GM19395 (cell line): ENCODE measurements around the gene KRTAP10-4.
"Not testable (repeated sequence)": the region's sequence is repeated elsewhere in the genome, so short reads cannot be mapped to it uniquely, and the experiment has no call there.

Source experiments
- ATAC-seq: cut with Tn5 transposase; IDR thresholded peaks from one replicate; pipeline ENCODE4 v1.9.1; 2021; ENCODE audit warnings: mild to moderate bottlenecking, moderate library complexity; ENCODE audit not compliant: unreplicated experiment

Gene KRTAP10-4

GRCh38 chr21:44533891-44534627 is 39.5 kb upstream of the KRTAP10-4 start:
- no peak for ATAC-seq

- no peak for ATAC-seq
Measured at GRCh38 chr21:44534688-44535087, 38.8 kb upstream of the KRTAP10-4 start.

DNA sequence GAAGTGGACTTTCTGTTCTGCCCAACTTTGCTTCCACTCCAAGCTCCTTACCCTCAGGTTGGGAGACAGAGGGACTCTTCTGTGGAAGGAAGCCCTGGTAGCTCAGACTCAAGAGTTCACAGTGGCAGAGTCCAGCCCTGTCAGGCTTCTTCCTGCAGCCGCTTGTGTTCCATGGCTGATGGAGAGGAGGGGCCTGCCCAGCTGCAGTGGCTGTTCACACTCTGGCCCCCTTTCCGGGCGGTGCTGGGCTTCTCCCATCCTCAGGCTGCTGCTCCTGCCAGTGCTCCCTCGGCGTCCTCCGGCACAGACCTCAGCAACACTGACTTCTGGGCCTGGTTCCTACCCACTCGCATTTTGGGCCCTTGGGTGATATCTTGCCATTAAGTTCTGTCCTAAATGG is 37.6 kb upstream of the KRTAP10-4 start:
- ATAC-seq, result no peak

DNA sequence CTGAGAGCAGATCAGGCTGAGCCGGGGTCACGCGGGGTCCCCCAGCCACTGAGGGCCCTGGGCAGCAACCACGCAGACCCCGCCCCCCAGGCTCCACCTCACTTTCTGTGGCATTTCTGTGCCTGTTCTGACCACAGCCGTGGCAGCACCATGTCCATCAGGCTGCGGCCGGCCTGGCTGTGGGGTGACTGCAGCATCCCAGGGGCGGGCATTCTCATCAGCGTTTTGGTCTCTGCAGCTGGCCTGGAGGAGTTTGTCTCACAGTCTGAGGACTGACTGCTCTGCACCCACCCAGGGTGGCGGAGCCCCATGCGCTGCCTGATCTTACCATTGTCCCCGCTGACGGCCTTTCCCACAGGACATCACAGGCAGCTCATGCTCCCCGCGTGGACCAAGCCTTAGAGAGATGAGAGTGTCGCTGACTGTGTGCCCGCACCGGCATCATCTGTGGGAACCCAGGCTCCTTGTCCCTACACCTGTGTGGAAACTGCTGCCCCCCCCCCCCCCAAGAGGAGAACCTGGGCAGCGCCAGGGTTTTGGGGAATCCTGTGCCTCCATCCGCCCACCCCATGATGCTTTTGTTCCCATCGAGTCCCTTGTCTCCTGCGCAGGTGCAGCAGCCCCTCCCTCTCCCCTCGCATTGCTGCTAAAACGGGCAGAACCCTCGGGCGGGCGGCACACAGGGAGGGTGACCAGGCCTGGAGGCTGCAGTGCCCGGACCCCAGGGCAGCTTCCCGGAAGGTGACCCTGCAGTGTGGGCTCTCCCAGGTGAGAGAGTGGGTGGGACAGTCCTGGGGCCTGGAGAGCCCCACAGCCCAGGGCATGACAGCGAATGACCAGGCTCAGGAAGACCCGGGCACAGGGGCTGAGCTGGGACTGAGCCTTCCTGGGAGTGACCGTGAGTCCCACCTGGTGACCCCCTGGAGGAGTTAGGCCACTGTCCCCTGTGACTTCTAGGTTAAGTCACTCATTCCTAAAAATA is 35.3 kb upstream of the KRTAP10-4 start:
- ATAC-seq, result no peak

GRCh38 chr21:44539046-44539445 is 34.5 kb upstream of the KRTAP10-4 start:
- ATAC-seq, result no peak

DNA sequence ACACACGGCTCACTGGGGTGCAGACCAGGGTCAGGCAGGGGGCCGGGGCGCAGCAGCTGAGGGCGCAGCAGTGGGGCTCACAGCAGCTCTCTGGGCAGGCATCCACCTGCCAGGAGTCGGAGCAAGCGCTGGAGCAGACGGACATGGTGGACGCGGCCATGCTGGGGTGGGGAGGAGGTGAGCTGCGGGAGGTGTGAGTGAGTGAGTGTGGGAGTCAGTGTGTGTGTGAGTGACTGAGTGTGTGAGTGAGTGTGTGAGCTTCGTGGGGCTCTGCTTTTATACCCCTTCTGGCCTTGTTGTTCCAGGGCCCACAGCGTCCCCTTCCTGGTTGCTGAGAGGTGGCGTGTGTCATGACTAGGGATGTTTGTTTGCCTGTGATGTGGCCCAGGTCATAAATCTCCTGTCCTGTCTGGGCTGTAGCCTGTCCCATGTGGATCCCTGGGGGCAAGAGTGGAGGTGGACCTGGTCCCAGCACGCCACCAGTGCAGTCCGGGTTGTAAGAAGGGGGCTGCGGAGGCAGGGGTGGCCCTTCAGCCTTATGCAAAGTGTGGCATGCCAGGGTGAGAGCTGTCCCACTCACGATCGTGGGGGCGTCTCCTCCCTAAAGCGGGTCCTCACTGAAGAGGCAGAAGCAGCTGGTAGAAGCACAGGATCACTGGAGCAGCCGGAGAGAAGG is 33.4 kb upstream of the KRTAP10-4 start, which contains the start of gene KRTAP10-1:
TSS of gene KRTAP10-1 (minus strand) at position 205 of the 676 bp plus-strand sequence. CDS start at position 160, 45 bp downstream.
- ATAC-seq, result no peak

DNA sequence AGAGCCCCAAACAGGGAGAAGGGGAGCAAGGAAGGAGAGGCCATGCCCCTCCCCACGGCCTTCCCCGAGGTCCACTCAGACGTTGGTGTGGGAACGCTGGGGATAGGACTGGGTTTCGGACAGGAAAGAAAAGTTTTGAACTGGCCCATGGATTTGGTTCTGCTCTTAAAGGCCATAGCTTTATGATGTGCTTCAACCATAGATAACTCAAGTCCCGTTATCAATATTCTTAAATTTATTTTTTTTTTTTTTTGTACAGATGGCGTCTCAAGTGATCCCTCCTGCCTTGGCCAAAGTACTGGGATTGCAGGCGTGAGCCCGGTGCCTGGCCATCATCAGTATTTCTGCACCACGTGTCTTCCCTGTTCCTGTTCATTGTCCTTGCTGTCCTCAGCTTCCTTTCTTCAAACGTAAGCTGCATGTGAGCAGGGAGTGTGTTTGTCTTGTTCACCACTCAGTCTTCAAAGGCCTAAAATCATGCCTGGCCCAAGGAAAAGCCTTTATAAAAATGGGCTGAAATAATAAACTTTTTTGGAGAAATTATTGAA is 32.7 kb upstream of the KRTAP10-4 start:
- no peak for ATAC-seq

GRCh38 chr21:44542716-44543115 is 30.8 kb upstream of the KRTAP10-4 start:
- no peak for ATAC-seq

DNA sequence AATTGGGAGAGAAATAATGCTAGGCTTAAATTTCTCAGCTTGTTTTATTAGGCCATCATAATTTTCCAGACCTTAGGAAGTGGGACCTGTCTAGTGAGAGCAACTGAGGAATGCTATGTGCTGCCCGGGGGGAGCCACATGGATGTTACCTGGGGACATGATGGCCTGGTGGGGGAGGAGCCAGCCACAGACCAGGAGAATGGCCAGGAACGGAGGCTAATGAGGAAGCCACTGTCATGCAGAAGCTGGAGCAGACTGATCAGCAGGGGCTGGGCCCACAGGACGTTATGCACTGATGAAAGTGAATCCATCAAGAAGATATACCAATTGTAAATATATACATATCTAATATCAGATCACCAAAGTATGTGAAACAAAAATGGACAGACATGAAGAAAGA is 29.0 kb upstream of the KRTAP10-4 start:
- ATAC-seq, result no peak

DNA sequence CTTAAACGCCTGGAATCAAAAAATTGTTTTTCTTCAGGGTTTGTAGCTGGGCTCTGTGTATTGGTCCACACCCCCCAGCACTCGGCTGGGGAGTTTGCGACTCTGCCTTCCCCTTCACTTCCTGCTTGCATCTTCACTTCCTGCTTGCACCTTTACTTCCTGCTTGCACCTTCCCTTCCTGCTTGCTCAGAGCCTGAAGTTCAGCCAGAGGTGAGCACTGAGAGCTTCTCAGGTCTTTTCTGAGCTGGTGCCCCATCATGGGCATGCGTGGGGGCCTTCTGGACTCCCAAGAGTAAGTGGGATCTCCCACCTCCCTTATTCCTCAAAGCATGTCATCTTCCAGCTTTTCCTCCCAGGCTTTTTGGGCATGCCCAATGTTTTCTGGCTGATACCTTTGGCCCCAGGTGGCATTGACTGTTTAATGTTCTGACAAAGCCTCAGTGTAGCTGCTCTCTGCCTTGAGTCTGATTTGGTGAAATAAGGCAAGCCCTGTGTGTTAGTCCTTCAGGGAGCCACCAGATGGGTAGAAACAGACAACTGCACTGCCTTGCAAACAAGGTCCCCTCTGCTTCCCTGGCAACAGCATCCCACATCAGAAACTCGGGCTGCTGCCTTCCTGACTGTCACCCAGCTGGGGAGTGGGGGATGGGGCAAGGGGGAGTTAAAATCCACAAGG is 25.7 kb upstream of the KRTAP10-4 start:
- ATAC-seq, result no peak

DNA sequence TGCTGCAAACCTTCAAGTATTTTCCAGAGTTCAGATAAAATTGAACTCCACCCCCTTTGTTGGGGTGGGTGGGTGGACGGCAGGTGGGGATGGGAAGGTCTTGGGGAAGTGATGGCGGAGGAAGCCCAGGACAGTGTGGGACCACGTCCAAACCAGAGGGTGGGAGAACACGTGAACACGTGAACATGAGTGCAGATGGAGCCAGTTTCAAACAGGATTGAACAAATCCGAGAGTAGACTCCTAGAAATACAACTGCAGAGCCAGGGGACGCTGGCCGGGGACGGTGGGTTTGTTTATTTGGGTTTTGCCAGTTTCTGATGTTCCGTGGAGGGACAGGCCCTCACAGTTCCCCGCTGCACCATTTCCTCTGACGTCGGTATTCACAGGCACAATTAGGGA is 25.1 kb upstream of the KRTAP10-4 start:
- ATAC-seq, result no peak

DNA sequence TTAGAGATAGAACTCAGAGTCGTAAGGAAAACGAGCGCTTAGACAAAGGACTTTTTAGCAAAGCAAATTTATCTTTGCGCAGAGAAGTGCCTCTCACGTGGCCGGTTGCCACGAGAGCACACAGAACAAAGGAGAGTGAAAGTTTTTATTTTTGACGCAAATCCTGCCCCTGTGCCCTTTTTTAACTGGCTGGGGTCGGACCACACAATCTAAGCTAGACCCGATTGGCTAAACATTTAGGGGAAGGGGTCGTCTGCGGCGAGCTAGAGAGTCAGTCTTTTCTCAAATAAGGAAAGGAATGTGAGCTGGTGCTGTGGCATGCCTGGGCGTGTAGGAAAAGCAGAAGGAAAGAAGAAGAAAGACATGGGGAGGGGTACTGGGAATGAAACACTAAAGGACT is 24.6 kb upstream of the KRTAP10-4 start:
- no peak for ATAC-seq

GRCh38 chr21:44549525-44550211 is 23.9 kb upstream of the KRTAP10-4 start:
- ATAC-seq, result no peak

- ATAC-seq, result not testable (repeated sequence)
Measured at GRCh38 chr21:44550285-44550684, 23.2 kb upstream of the KRTAP10-4 start.

- no peak for ATAC-seq
Measured at GRCh38 chr21:44550807-44551206, 22.7 kb upstream of the KRTAP10-4 start.

GRCh38 chr21:44551340-44551961 is 22.1 kb upstream of the KRTAP10-4 start, which contains the start of gene KRTAP10-2:
Gene KRTAP10-2, minus strand, starts transcription at chr21:44551505. Its CDS starts 47 bp downstream, at chr21:44551458.
- ATAC-seq, result no peak

DNA sequence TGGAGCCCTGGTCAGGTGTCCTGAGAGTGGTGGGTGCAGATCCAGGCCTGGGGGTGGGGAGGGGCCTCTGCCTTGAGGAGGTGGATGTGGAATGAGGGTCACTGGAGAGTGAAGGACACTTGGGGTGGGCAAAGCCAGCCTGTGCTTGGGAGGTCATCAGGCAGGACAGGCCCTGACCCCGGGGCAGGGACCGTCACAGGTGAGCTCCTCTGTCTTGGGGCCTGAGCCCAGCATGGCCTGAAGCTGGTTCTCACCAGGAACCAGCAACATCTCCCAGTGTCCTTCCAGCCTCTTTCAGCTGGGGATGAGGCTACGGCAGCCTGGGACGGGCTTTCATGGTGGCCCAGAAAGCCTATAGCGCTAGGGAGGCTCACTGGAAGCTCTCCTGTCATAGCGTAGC is 21.4 kb upstream of the KRTAP10-4 start:
- ATAC-seq, result no peak

- ATAC-seq, result no peak
Measured at GRCh38 chr21:44552681-44553080, 20.8 kb upstream of the KRTAP10-4 start.

DNA sequence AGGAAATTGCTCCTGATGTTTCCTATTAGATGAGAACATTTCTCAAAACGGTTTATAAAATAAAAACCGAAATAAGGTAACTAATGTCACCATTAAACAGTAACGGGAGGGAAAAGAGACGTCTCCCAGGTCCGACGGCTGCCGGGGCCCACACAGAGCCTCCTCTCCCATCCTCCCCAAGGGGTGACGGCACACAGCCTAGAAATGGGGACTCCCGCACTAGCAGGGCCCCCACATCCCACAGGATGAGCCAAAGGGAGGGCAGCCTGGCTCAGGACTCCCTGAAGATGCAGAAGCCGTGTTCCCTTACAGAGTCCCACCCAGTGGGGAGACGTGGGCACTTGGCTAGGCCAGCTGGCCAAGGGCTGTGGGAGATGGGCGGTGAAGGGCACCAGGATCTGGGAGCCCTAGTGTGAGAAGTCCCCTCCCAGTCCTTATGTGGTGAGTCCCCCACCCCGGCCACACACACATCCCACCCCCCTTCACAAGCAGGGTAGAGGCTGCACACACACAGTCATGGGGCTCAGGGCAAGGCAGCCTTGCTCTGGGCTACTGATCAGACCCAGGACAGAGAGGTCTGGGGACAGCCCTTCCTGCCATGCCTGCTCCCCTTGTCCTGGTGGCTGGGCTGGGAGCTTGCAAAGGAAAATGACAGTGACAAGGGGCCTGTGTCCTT is 18.2 kb upstream of the KRTAP10-4 start:
- no peak for ATAC-seq
